SH-SY5Y (cell line): Measurements from ENCODE around the gene PPP1R12A.

Experiments used
- GATA2 ChIP-seq: IDR thresholded peaks from 2 replicates; pipeline ENCODE4 v1.6.1; 2011; ENCODE audit warnings: mild to moderate bottlenecking, low read depth, low read length
- GATA3 ChIP-seq: IDR thresholded peaks from 2 replicates; pipeline ENCODE4 v1.6.1; 2011; ENCODE audit warnings: low read depth, mild to moderate bottlenecking, low read length, moderate library complexity

- no peak for TF ChIP-seq GATA2
- TF ChIP-seq GATA3 = no peak
Observed at GRCh38 chr12:79765157-79765556, 169.7 kb downstream of the PPP1R12A start.
